ENCODE results near the gene SNX25. TPM values are rescaled to one million over a fixed set of nuclear protein-coding genes. Genes with fewer than 3 reads are reported as not detected.
A peak's percentile ranks its signal among the peaks of the same experiment; 100 is the strongest.

The SNX25 gene
- total and polyA plus RNA-seq, 10 of the 15 experiments (the other 5 are each of a cell fraction or from before 2014, with no cell fraction given): 11.2 to 117 (median 62.8) TPM

GRCh38 chr4:185165605-185166063 is 43.8 kb upstream of the SNX25 start (continued):
- peak; percentile 69 for TF ChIP-seq RELB (IDR thresholded peaks at IDR 0.05; ENCODE audit: low read depth)
- TF ChIP-seq TAF1 (IDR thresholded peaks at IDR 0.05; ENCODE audit: borderline replicate concordance, low read depth, low read length): no peak
- no peak for TF ChIP-seq STAT1 (conservative IDR thresholded peaks at IDR 0.05)
- peak; percentile 85 for TF ChIP-seq EED (IDR thresholded peaks at IDR 0.05; ENCODE audit: low read depth)
- 0 out of 2 replicates have a peak, but pooled peaks have one; percentile 28 for TF ChIP-seq CREB1 (IDR thresholded peaks at IDR 0.05; ENCODE audit: low read depth)
- TF ChIP-seq, protein P1, sequence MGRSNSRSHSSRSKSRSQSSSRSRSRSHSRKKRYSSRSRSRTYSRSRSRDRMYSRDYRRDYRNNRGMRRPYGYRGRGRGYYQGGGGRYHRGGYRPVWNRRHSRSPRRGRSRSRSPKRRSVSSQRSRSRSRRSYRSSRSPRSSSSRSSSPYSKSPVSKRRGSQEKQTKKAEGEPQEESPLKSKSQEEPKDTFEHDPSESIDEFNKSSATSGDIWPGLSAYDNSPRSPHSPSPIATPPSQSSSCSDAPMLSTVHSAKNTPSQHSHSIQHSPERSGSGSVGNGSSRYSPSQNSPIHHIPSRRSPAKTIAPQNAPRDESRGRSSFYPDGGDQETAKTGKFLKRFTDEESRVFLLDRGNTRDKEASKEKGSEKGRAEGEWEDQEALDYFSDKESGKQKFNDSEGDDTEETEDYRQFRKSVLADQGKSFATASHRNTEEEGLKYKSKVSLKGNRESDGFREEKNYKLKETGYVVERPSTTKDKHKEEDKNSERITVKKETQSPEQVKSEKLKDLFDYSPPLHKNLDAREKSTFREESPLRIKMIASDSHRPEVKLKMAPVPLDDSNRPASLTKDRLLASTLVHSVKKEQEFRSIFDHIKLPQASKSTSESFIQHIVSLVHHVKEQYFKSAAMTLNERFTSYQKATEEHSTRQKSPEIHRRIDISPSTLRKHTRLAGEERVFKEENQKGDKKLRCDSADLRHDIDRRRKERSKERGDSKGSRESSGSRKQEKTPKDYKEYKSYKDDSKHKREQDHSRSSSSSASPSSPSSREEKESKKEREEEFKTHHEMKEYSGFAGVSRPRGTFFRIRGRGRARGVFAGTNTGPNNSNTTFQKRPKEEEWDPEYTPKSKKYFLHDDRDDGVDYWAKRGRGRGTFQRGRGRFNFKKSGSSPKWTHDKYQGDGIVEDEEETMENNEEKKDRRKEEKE (IDR thresholded peaks at IDR 0.05): no peak
- TF ChIP-seq, protein P2, sequence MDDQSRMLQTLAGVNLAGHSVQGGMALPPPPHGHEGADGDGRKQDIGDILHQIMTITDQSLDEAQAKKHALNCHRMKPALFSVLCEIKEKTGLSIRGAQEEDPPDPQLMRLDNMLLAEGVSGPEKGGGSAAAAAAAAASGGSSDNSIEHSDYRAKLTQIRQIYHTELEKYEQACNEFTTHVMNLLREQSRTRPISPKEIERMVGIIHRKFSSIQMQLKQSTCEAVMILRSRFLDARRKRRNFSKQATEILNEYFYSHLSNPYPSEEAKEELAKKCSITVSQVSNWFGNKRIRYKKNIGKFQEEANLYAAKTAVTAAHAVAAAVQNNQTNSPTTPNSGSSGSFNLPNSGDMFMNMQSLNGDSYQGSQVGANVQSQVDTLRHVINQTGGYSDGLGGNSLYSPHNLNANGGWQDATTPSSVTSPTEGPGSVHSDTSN (IDR thresholded peaks at IDR 0.05; ENCODE audit: insufficient replicate concordance, low read depth, low read length): no peak
- peak; percentile 62; the same call in 1 of the 2 replicates for TF ChIP-seq TBL1XR1 (IDR thresholded peaks at IDR 0.05; ENCODE audit: low read depth, low read length)
- TF ChIP-seq MYC (IDR thresholded peaks at IDR 0.05; ENCODE audit: insufficient read depth, insufficient read length, insufficient replicate concordance, low read length, severe bottlenecking): no peak
- TF ChIP-seq SUZ12 (IDR thresholded peaks at IDR 0.05; ENCODE audit: unreplicated experiment): no peak
